GM18909 (cell line): Measurements from ENCODE around the gene TBC1D22A.

Experiments used
- ATAC-seq: cut with Tn5 transposase; IDR thresholded peaks from one replicate; pipeline ENCODE4 v1.9.1; 2021; ENCODE audit warnings: mild to moderate bottlenecking; ENCODE audit not compliant: unreplicated experiment, poor library complexity

The TBC1D22A gene

GRCh38 chr22:46752286-46752987, 10.0 kb upstream of the TBC1D22A start:
- ATAC-seq = no peak

- ATAC-seq = no peak
Measured at GRCh38 chr22:46752988-46753310, 9.5 kb upstream of the TBC1D22A start.

GRCh38 chr22:46753360-46753759, 9.1 kb upstream of the TBC1D22A start:
- ATAC-seq = no peak

GRCh38 chr22:46753761-46754109, 8.7 kb upstream of the TBC1D22A start:
- no peak for ATAC-seq

- ATAC-seq = no peak
Measured at GRCh38 chr22:46754110-46754799, 8.2 kb upstream of the TBC1D22A start.

- no peak for ATAC-seq
Measured at GRCh38 chr22:46754826-46755225, 7.6 kb upstream of the TBC1D22A start.

GRCh38 chr22:46755525-46755924, 6.9 kb upstream of the TBC1D22A start:
- no peak for ATAC-seq

- ATAC-seq = no peak
Measured at GRCh38 chr22:46756097-46756496, 6.4 kb upstream of the TBC1D22A start.

- ATAC-seq = no peak
Measured at GRCh38 chr22:46757104-46757503, 5.3 kb upstream of the TBC1D22A start.

- no peak for ATAC-seq
Measured at GRCh38 chr22:46758121-46758520, 4.3 kb upstream of the TBC1D22A start.

GRCh38 chr22:46758867-46759290, 3.6 kb upstream of the TBC1D22A start:
- no peak for ATAC-seq

GRCh38 chr22:46761017-46761416, 1.4 kb upstream of the TBC1D22A start:
- ATAC-seq = no peak

- no peak for ATAC-seq
Measured at GRCh38 chr22:46761539-46762237, 762 bp upstream of the TBC1D22A start.

GRCh38 chr22:46763051-46763705, 728 bp downstream of the TBC1D22A start:
- ATAC-seq = peak; percentile 54

GRCh38 chr22:46764140-46764680, 1.8 kb downstream of the TBC1D22A start:
- no peak for ATAC-seq

GRCh38 chr22:46764779-46765485, 2.5 kb downstream of the TBC1D22A start:
- no peak for ATAC-seq

GRCh38 chr22:46766611-46767010, 4.2 kb downstream of the TBC1D22A start:
- no peak for ATAC-seq

GRCh38 chr22:46767249-46767985, 5.0 kb downstream of the TBC1D22A start:
- ATAC-seq = no peak

GRCh38 chr22:46769191-46769675, 6.8 kb downstream of the TBC1D22A start:
- no peak for ATAC-seq
